ENCODE measurements around the gene TJP2.

The TJP2 gene

GRCh38 chr9:69213647-69214046 lies 39.6 kb downstream of the TJP2 start:
- TF ChIP-seq ZNF501 (tag by site-specific recombination; IDR thresholded peaks at IDR 0.05) (no peak), ZNF529 (tag by site-specific recombination; IDR thresholded peaks at IDR 0.05; ENCODE audit: insufficient replicate concordance) (no peak), ZNF223 (tag by site-specific recombination; IDR thresholded peaks at IDR 0.05) (no peak), ZBTB1 (tag by site-specific recombination; IDR thresholded peaks at IDR 0.05) (no peak), ZNF561 (tag by site-specific recombination; IDR thresholded peaks at IDR 0.05; ENCODE audit: borderline replicate concordance) (no peak), PBX3 (CRISPR knock-in tag; IDR thresholded peaks at IDR 0.05) (no peak), ZNF701 (tag by site-specific recombination; IDR thresholded peaks at IDR 0.05) (no peak), HOXD13 (CRISPR knock-in tag; IDR thresholded peaks at IDR 0.05; ENCODE audit: borderline replicate concordance) (no peak), ZNF350 (tag by site-specific recombination; IDR thresholded peaks at IDR 0.05) (no peak), ZNF23 (tag by site-specific recombination; IDR thresholded peaks at IDR 0.05; ENCODE audit: borderline replicate concordance) (no peak)

GRCh38 chr9:69214939-69215338 lies 40.9 kb downstream of the TJP2 start:
- H3K4me1 ChIP-seq (ENCODE audit: control insufficient read depth, insufficient read depth, low read length) = no peaks in the 10 kb centered on the region
- TF ChIP-seq KLF7 (tag by site-specific recombination; IDR thresholded peaks at IDR 0.05; ENCODE audit: borderline replicate concordance) (no peak), ZNF280C (tag by site-specific recombination; IDR thresholded peaks at IDR 0.05) (no peak), ZNF521 (tag by site-specific recombination; IDR thresholded peaks at IDR 0.05) (no peak), ZNF544 (tag by site-specific recombination; IDR thresholded peaks at IDR 0.05) (no peak), ZNF280D (tag by site-specific recombination; IDR thresholded peaks at IDR 0.05) (no peak), ZNF529 (tag by site-specific recombination; IDR thresholded peaks at IDR 0.05; ENCODE audit: insufficient replicate concordance) (no peak), ZNF114 (tag by site-specific recombination; IDR thresholded peaks at IDR 0.05) (no peak), ZNF248 (tag by site-specific recombination; IDR thresholded peaks at IDR 0.05) (no peak), PRDM2 (tag by site-specific recombination; IDR thresholded peaks at IDR 0.05; ENCODE audit: borderline replicate concordance) (no peak), ZBTB20 (tag by site-specific recombination; IDR thresholded peaks at IDR 0.05) (no peak), TRIM28 (IDR thresholded peaks at IDR 0.05; ENCODE audit: borderline replicate concordance, low read length) (no peak), ZNF658 (tag by site-specific recombination; IDR thresholded peaks at IDR 0.05) (no peak), ZNF768 (tag by site-specific recombination; IDR thresholded peaks at IDR 0.05) (no peak)
- ChIA-PET POLR2A (interaction anchor here (0.6 kb wide), 1 partner anchor 97 kb away, joined by 3 read pairs; no protein-coding TSS in a partner anchor), CTCF (interaction anchor here (0.6 to 1.2 kb wide), 3 partner anchors 8 to 117 kb away, joined by 3 to 7 read pairs (median 5); no protein-coding TSS in a partner anchor)
- H3K4me3 ChIP-seq (ENCODE audit: low read depth, low read length) = no peak overlapping the region
- H3K27ac ChIP-seq (ENCODE audit: extremely low read depth, low read depth, low read length) = no peak overlapping the region
- H3K9me3 ChIP-seq (ENCODE audit: control insufficient read depth, insufficient read depth, low read depth, low read length) = no peaks in the 10 kb centered on the region
- H3K36me3 ChIP-seq (ENCODE audit: control insufficient read depth in 2 of 2, insufficient read depth in 1 of 2, low read length in 2 of 2) = peaks cover 3 to 22% of the 10 kb centered on the region in 2 experiments; a peak in 2 of 3 replicates

More at GRCh38 chr9:69213647-69214046, 39.6 kb downstream of the TJP2 start:
- no peaks in the 10 kb centered on the region for H3K9me3 ChIP-seq (ENCODE audit: control insufficient read depth, insufficient read depth, low read depth, low read length)
- no peak overlapping the region for H3K27ac ChIP-seq (ENCODE audit: extremely low read depth, low read depth, low read length)
- no peaks in the 10 kb centered on the region for H3K4me1 ChIP-seq (ENCODE audit: control insufficient read depth, insufficient read depth, low read length)
- ChIA-PET CTCF (interaction anchor here (0.7 to 1.8 kb wide), 2 partner anchors 10 to 211 kb away, joined by 3 to 9 read pairs; no protein-coding TSS in a partner anchor), POLR2A (no interaction called here)
- peaks cover 3 to 13% of the 10 kb centered on the region in 2 experiments; a peak in 2 of 3 replicates for H3K36me3 ChIP-seq (ENCODE audit: control insufficient read depth in 2 of 2, insufficient read depth in 1 of 2, low read length in 2 of 2)
- no peak overlapping the region for H3K4me3 ChIP-seq (ENCODE audit: low read depth, low read length)
